WTC11 (cell line): Measurements from ENCODE around the gene ZNF764. TPM values are rescaled to one million over a fixed set of nuclear protein-coding genes. Genes with fewer than 3 reads are reported as not detected.
A peak's percentile ranks its signal among the peaks of the same experiment; 100 is the strongest.

Experiments
- CDX4 ChIP-seq: fragments of 250-450 bp; sonication (Bioruptor Pico); IDR thresholded peaks from 2 replicates; pipeline ENCODE4 v1.9.0; 2021; ENCODE audit warnings: moderate library complexity, mild to moderate bottlenecking, inconsistent platforms, borderline replicate concordance
- CTCF ChIP-seq: fragments of 200-600 bp; IDR thresholded peaks from 2 replicates; pipeline ENCODE4 v1.8.0; 2022; ENCODE audit warnings: antibody characterized with exemption
- E2F1 ChIP-seq: sonication (generic); formaldehyde crosslinking; IDR thresholded peaks from 2 replicates; pipeline ENCODE4 v1.8.0; 2022; ENCODE audit warnings: mild to moderate bottlenecking, missing genetic modification reagents
- E2F4 ChIP-seq: sonication (generic); formaldehyde crosslinking; IDR thresholded peaks from 2 replicates; pipeline ENCODE4 v1.8.1; 2022; ENCODE audit warnings: low read depth, mild to moderate bottlenecking, moderate library complexity, missing genetic modification reagents, borderline replicate concordance
- JUN ChIP-seq: sonication (generic); formaldehyde crosslinking; IDR thresholded peaks from 2 replicates; pipeline ENCODE4 v1.8.0; 2023; ENCODE audit warnings: mild to moderate bottlenecking, missing genetic modification reagents
- NFATC4 ChIP-seq: fragments of 250-450 bp; sonication (Bioruptor Pico); IDR thresholded peaks from 2 replicates; pipeline ENCODE4 v1.9.0; 2021; ENCODE audit warnings: mild to moderate bottlenecking
- NR3C1 ChIP-seq: sonication (generic); formaldehyde crosslinking; conservative IDR thresholded peaks from 2 replicates; pipeline ENCODE4 v1.8.1; 2023; ENCODE audit warnings: low read depth, mild to moderate bottlenecking, missing genetic modification reagents
- RORB ChIP-seq: fragments of 250-450 bp; sonication (Bioruptor Pico); IDR thresholded peaks from 2 replicates; pipeline ENCODE4 v1.9.0; 2021; ENCODE audit warnings: mild to moderate bottlenecking
- STAT6 ChIP-seq: sonication (generic); formaldehyde crosslinking; conservative IDR thresholded peaks from 2 replicates; pipeline ENCODE4 v1.8.1; 2023; ENCODE audit warnings: mild to moderate bottlenecking, low read depth, missing genetic modification reagents, moderate library complexity
- TCF7 ChIP-seq: sonication (generic); formaldehyde crosslinking; IDR thresholded peaks from 2 replicates; pipeline ENCODE4 v1.8.0; 2022; ENCODE audit warnings: mild to moderate bottlenecking, low read depth, missing genetic modification reagents, moderate library complexity
- USF2 ChIP-seq: sonication (generic); formaldehyde crosslinking; IDR thresholded peaks from 2 replicates; pipeline ENCODE4 v1.8.1; 2023; ENCODE audit warnings: mild to moderate bottlenecking, missing genetic modification reagents, moderate library complexity
- ZNF219 ChIP-seq: sonication (generic); formaldehyde crosslinking; IDR thresholded peaks from 2 replicates; pipeline ENCODE4 v1.8.0; 2023; ENCODE audit warnings: missing genetic modification reagents, mild to moderate bottlenecking, borderline replicate concordance
- ZNF232 ChIP-seq: sonication (generic); formaldehyde crosslinking; IDR thresholded peaks from 2 replicates; pipeline ENCODE4 v1.8.0; 2022; ENCODE audit warnings: mild to moderate bottlenecking, missing genetic modification reagents
- ZNF317 ChIP-seq: sonication (generic); formaldehyde crosslinking; IDR thresholded peaks from 2 replicates; pipeline ENCODE4 v1.8.1; 2023; ENCODE audit warnings: low read depth, mild to moderate bottlenecking, moderate library complexity, missing genetic modification reagents, borderline replicate concordance
- ZNF416 ChIP-seq: fragments of 250-450 bp; sonication (Bioruptor Pico); IDR thresholded peaks from 2 replicates; pipeline ENCODE4 v1.9.0; 2021; ENCODE audit warnings: mild to moderate bottlenecking, inconsistent platforms
- ZNF423 ChIP-seq: fragments of 250-450 bp; sonication (Bioruptor Pico); IDR thresholded peaks from 2 replicates; pipeline ENCODE4 v2.1.2; 2022; ENCODE audit warnings: mild to moderate bottlenecking, moderate library complexity
- ZNF425 ChIP-seq: fragments of 250-450 bp; sonication (Bioruptor Pico); conservative IDR thresholded peaks from 2 replicates; pipeline ENCODE4 v1.9.0; 2021; ENCODE audit warnings: mild to moderate bottlenecking
- total RNA-seq: library from RNA; stranded (reverse); gene quantifications from 3 replicates; pipeline ENCODE4 v1.2.3, GENCODE V29; 2021

The ZNF764 gene
- total RNA-seq, 1 experiment from 2014 or later = 10.4 TPM

- TF ChIP-seq STAT6 (CRISPR knock-in tag) (no peak), ZNF219 (CRISPR knock-in tag) (peak; percentile 52; the same call in 1 of the 2 replicates), CDX4 (CRISPR knock-in tag) (no peak), CTCF (no peak), ZNF416 (CRISPR knock-in tag) (no peak), E2F1 (no peak), ZNF232 (CRISPR knock-in tag) (no peak), NR3C1 (CRISPR knock-in tag) (no peak), ZNF423 (CRISPR knock-in tag) (no peak), ZNF317 (CRISPR knock-in tag) (no peak), TCF7 (CRISPR knock-in tag) (no peak), NFATC4 (CRISPR knock-in tag) (no peak), JUN (peak; percentile 65; the same call in 1 of the 2 replicates), USF2 (CRISPR knock-in tag) (no peak; the same call in 1 of the 2 replicates), E2F4 (CRISPR knock-in tag) (no peak), ZNF425 (CRISPR knock-in tag) (no peak), RORB (CRISPR knock-in tag) (no peak)
Observed at GRCh38 chr16:30534368-30535105, 23.6 kb downstream of the ZNF764 start, which contains the start of gene ZNF747 (continued).
